Gastroesophageal sphincter (tissue), 3 donors: Measurements from ENCODE around the gene KCNK17.

Source experiments
- CTCF ChIP-seq, 4 experiments: fragments of 200-600 bp in 2 of 4; fragments of 450-650 bp in 2 of 4; sonication (generic) in 1 of 4; IDR thresholded peaks; one replicate each; pipeline ENCODE4 v1.5.1; 2017 to 2019; ENCODE audit warnings: antibody characterized with exemption in 4 of 4, mild to moderate bottlenecking in 2 of 4, moderate library complexity in 2 of 4
- POLR2A ChIP-seq, 2 donors: fragments of 450-650 bp; IDR thresholded peaks; one replicate each; pipeline ENCODE4 v1.6.1; 2017; ENCODE audit warnings: antibody characterized with exemption in 2 of 2, mild to moderate bottlenecking in 2 of 2, moderate library complexity in 1 of 2

- TF ChIP-seq CTCF (IDR thresholded peaks at IDR 0.05) (no peak), POLR2A (IDR thresholded peaks at IDR 0.05) (no peak)
Observed at GRCh38 chr6:39344821-39345280, 30.6 kb upstream of the KCNK17 start.
